HEK293 (cell line): ENCODE results near the gene MCAM.

Experiments
- CTCF ChIA-PET: fragments of 350-600 bp; formaldehyde crosslinking; extraction: SDS; loops from one replicate; lab custom pipeline; 2021; ENCODE audit warnings: antibody characterized with exemption; lab: Yijun Ruan, JAX
- POLR2A ChIA-PET: fragments of 300-600 bp; formaldehyde crosslinking; extraction: SDS; loops from one replicate; lab custom pipeline; 2020; ENCODE audit warnings: antibody characterized with exemption, inconsistent platforms; lab: Yijun Ruan, JAX
- H3K27ac ChIP-seq: fragments of 200-500 bp; sonication (Bioruptor generic); 2 replicates; pipeline ENCODE4 v1.5.1; 2014; ENCODE audit warnings: low read depth, low read length, control low read depth, inconsistent platforms; ENCODE audit errors: extremely low read depth
- H3K36me3 ChIP-seq, 2 experiments: fragments of 200-500 bp in 1 of 2; sonication (Bioruptor generic) in 1 of 2; 1 replicate in 1 of 2; 2 replicates in 1 of 2; pipeline ENCODE4 v1.5.1; 2014 to 2017; ENCODE audit warnings: inconsistent platforms in 2 of 2, low read length in 2 of 2; ENCODE audit not compliant: control insufficient read depth in 2 of 2, insufficient read depth in 1 of 2
- H3K4me1 ChIP-seq: fragments of 200-500 bp; sonication (Bioruptor generic); 2 replicates; pipeline ENCODE4 v1.5.1; 2014; ENCODE audit warnings: mild to moderate bottlenecking, low read length, inconsistent platforms; ENCODE audit not compliant: control insufficient read depth, insufficient read depth
- H3K4me3 ChIP-seq: 2 replicates; pipeline ENCODE4 v1.5.1; 2011; ENCODE audit warnings: low read depth, mild to moderate bottlenecking, control low read depth, low read length, moderate library complexity
- H3K9me3 ChIP-seq: fragments of 200-500 bp; sonication (Bioruptor generic); 2 replicates; pipeline ENCODE4 v1.5.1; 2014; ENCODE audit warnings: low read depth, low read length, inconsistent platforms; ENCODE audit not compliant: control insufficient read depth, insufficient read depth
- CTCF ChIP-seq: fragments of 450-650 bp; formaldehyde crosslinking; IDR thresholded peaks from 2 replicates; pipeline ENCODE4 v1.5.1; 2016; ENCODE audit warnings: missing biosample characterization, missing genetic modification characterization
- HOXA7 ChIP-seq: sonication (generic); formaldehyde crosslinking; IDR thresholded peaks from 2 replicates; pipeline ENCODE4 v1.8.1; 2022; ENCODE audit warnings: missing genetic modification reagents, borderline replicate concordance
- RBAK ChIP-seq: fragments of 450-650 bp; formaldehyde crosslinking; IDR thresholded peaks from 2 replicates; pipeline ENCODE4 v1.5.1; 2016; ENCODE audit warnings: missing biosample characterization, missing genetic modification characterization
- ZNF202 ChIP-seq: fragments of 450-650 bp; formaldehyde crosslinking; IDR thresholded peaks from 2 replicates; pipeline ENCODE4 v1.5.1; 2016; ENCODE audit warnings: missing biosample characterization, missing genetic modification characterization, borderline replicate concordance
- ZNF335 ChIP-seq: fragments of 450-650 bp; formaldehyde crosslinking; conservative IDR thresholded peaks from 2 replicates; pipeline ENCODE4 v1.5.1; 2016; ENCODE audit warnings: missing biosample characterization, missing genetic modification characterization
- ZNF341 ChIP-seq: fragments of 450-650 bp; formaldehyde crosslinking; IDR thresholded peaks from 2 replicates; pipeline ENCODE4; 2016; ENCODE audit warnings: low read depth, missing biosample characterization, missing genetic modification characterization
- ZNF354C ChIP-seq: fragments of 450-650 bp; formaldehyde crosslinking; IDR thresholded peaks from 2 replicates; pipeline ENCODE4 v1.5.1; 2016; ENCODE audit warnings: missing biosample characterization, missing genetic modification characterization, low read depth, borderline replicate concordance
- ZNF366 ChIP-seq: fragments of 450-650 bp; formaldehyde crosslinking; conservative IDR thresholded peaks from 2 replicates; pipeline ENCODE4 v1.5.1; 2016; ENCODE audit warnings: missing biosample characterization, missing genetic modification characterization
- ZNF433 ChIP-seq: fragments of 450-650 bp; formaldehyde crosslinking; IDR thresholded peaks from 2 replicates; pipeline ENCODE4 v1.5.1; 2016; ENCODE audit warnings: missing biosample characterization, missing genetic modification characterization, low read depth
- ZNF473 ChIP-seq: fragments of 450-650 bp; formaldehyde crosslinking; IDR thresholded peaks from 2 replicates; pipeline ENCODE4 v1.5.1; 2017; ENCODE audit warnings: missing biosample characterization, missing genetic modification characterization
- ZNF529 ChIP-seq: fragments of 450-650 bp; formaldehyde crosslinking; IDR thresholded peaks from 2 replicates; pipeline ENCODE4 v1.5.1; 2017; ENCODE audit warnings: missing genetic modification characterization, missing biosample characterization; ENCODE audit not compliant: insufficient replicate concordance
- ZNF549 ChIP-seq: fragments of 450-650 bp; IDR thresholded peaks from 2 replicates; pipeline ENCODE4 v1.5.1; 2018; ENCODE audit warnings: missing biosample characterization, missing genetic modification characterization, mild to moderate bottlenecking, inconsistent platforms, moderate library complexity
- ZNF558 ChIP-seq: fragments of 450-650 bp; formaldehyde crosslinking; IDR thresholded peaks from 2 replicates; pipeline ENCODE4 v1.5.1; 2016; ENCODE audit warnings: missing biosample characterization, missing genetic modification characterization
- ZNF621 ChIP-seq: fragments of 450-650 bp; formaldehyde crosslinking; IDR thresholded peaks from 2 replicates; pipeline ENCODE4 v1.5.1; 2017; ENCODE audit warnings: missing biosample characterization, missing genetic modification characterization
- ZNF76 ChIP-seq: fragments of 450-650 bp; formaldehyde crosslinking; IDR thresholded peaks from 2 replicates; pipeline ENCODE4; 2016; ENCODE audit warnings: low read depth, missing biosample characterization, missing genetic modification characterization, borderline replicate concordance
- TF ChIP-seq, protein P1 (sequence below): fragments of 450-650 bp; formaldehyde crosslinking; IDR thresholded peaks from 2 replicates; pipeline ENCODE4 v1.5.1; 2016; ENCODE audit warnings: missing biosample characterization, missing genetic modification characterization

The MCAM gene

GRCh38 chr11:119332111-119332765 is 15.3 kb upstream of the MCAM start:
- no peak overlapping the region for H3K27ac ChIP-seq
- CTCF ChIA-PET = interaction anchor here (0.7 to 5.6 kb wide), 6 partner anchors 10 to 880 kb away, joined by 3 to 56 read pairs (median 4); no protein-coding TSS in a partner anchor
- no peaks in the 10 kb centered on the region for H3K4me1 ChIP-seq
- POLR2A ChIA-PET = no interaction called here
- peaks cover 0 to 19% of the 10 kb centered on the region in 2 experiments; a peak in 1 of 3 replicates for H3K36me3 ChIP-seq
- no peak overlapping the region for H3K4me3 ChIP-seq
- TF ChIP-seq ZNF354C (tag by site-specific recombination) (no peak), ZNF433 (tag by site-specific recombination) (no peak), ZNF76 (tag by site-specific recombination) (no peak), ZNF473 (tag by site-specific recombination) (no peak)
- H3K9me3 ChIP-seq = no peaks in the 10 kb centered on the region

DNA sequence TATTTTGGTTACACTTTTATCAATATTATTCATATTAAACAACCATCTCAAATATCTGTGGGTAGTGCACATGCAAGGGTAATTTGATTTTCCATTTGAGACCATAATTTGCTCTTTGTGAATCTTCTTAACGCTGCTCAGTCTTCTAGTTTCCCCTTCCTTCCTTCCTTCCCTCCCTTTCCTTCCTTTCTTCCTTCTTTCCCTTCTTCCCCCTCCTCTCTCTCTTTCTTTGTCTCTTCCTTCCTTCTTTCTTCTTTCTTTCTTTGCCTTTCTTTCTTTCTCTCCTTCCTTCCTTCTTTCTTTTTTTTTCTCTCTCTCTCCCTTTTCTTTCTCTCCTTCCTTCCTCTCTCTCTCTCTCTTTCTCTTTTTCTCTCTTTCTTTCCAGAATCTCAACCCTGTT is 13.3 kb upstream of the MCAM start:
- CTCF ChIA-PET = no interaction called here
- POLR2A ChIA-PET = no interaction called here

DNA sequence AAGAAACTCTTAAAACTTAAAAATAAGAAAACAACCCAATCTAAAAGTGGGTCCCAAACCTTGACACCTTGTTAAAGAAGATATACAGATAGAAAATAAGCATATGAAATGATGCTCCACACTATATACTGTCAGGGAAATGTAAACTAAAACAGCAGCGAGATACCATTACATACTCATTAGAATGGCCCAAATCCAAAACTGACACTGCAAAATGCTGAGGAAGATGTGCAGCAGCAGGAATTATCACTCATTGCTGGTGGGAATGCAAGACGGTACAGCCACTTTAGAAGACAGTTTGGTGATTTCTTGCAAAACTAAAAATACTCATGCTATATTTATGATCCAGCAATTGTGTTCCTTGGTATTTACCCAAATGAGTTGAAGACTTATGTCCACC is 12.4 kb upstream of the MCAM start:
- ChIA-PET CTCF (interaction anchor here (1.0 to 15.8 kb wide), 2 partner anchors 10 to 45 kb away, joined by 3 to 151 read pairs; partner anchors contain the start of gene C1QTNF5), POLR2A (no interaction called here)
- no peaks in the 10 kb centered on the region for H3K36me3 ChIP-seq
- no peaks in the 10 kb centered on the region for H3K9me3 ChIP-seq
- H3K4me1 ChIP-seq = no peaks in the 10 kb centered on the region
- H3K4me3 ChIP-seq = no peak overlapping the region
- H3K27ac ChIP-seq = no peak overlapping the region
- TF ChIP-seq RBAK (no peak), ZNF558 (no peak), ZNF341 (tag by site-specific recombination) (no peak), ZNF621 (tag by site-specific recombination) (no peak), HOXA7 (CRISPR knock-in tag) (no peak), ZNF202 (tag by site-specific recombination) (no peak), ZNF335 (tag by site-specific recombination) (no peak), ZNF549 (tag by site-specific recombination) (no peak), ZNF529 (tag by site-specific recombination) (no peak)
- TF ChIP-seq, protein P1, sequence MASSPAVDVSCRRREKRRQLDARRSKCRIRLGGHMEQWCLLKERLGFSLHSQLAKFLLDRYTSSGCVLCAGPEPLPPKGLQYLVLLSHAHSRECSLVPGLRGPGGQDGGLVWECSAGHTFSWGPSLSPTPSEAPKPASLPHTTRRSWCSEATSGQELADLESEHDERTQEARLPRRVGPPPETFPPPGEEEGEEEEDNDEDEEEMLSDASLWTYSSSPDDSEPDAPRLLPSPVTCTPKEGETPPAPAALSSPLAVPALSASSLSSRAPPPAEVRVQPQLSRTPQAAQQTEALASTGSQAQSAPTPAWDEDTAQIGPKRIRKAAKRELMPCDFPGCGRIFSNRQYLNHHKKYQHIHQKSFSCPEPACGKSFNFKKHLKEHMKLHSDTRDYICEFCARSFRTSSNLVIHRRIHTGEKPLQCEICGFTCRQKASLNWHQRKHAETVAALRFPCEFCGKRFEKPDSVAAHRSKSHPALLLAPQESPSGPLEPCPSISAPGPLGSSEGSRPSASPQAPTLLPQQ (tag by site-specific recombination) = no peak

More for the DNA sequence above, 13.3 kb upstream of the MCAM start:
- Histone ChIP-seq H3K9me3 (no peaks in the 10 kb centered on the region), H3K4me3 (no peak overlapping the region), H3K4me1 (no peaks in the 10 kb centered on the region), H3K27ac (no peak overlapping the region), H3K36me3 (no peaks in the 10 kb centered on the region)
- peak; percentile 86 for TF ChIP-seq ZNF366 (tag by site-specific recombination)
- TF ChIP-seq CTCF (tag by site-specific recombination) = no peak
